GM12801 (cell line): ENCODE data around the gene CRIP2.

Experiments used
- CTCF ChIP-seq: IDR thresholded peaks from one replicate; pipeline ENCODE4 v1.5.1; 2011; ENCODE audit warnings: control low read depth; ENCODE audit not compliant: insufficient read length; ENCODE audit errors: extremely low read depth

CRIP2 gene

GRCh38 chr14:105466531-105467248, 7.9 kb upstream of the CRIP2 start:
- TF ChIP-seq CTCF = no peak

- no peak for TF ChIP-seq CTCF
Observed at GRCh38 chr14:105467249-105467941, 7.2 kb upstream of the CRIP2 start.

- TF ChIP-seq CTCF = no peak
Observed at GRCh38 chr14:105467942-105468471, 6.6 kb upstream of the CRIP2 start.

- TF ChIP-seq CTCF = no peak
Observed at GRCh38 chr14:105468621-105469241, 5.9 kb upstream of the CRIP2 start.

GRCh38 chr14:105469456-105470349, 4.9 kb upstream of the CRIP2 start:
- no peak for TF ChIP-seq CTCF

GRCh38 chr14:105470350-105471296, 4.0 kb upstream of the CRIP2 start:
- TF ChIP-seq CTCF = no peak
